CD4-positive, alpha-beta T cell (primary cell): ENCODE data around the gene CPM. TPM values are rescaled to one million over a fixed set of nuclear protein-coding genes. Genes with fewer than 3 reads are reported as not detected.

ENCODE experiments used
- ATAC-seq: fragments of 200-7000 bp; cut with Tn5 transposase; one replicate; pipeline ENCODE4 v1.10.0; 2022; ENCODE audit warnings: mild to moderate bottlenecking; ENCODE audit not compliant: poor library complexity
- CTCF ChIA-PET: fragments of 350-600 bp; sonication (Branson Sonifier 250); formaldehyde crosslinking; loops from one replicate; lab custom pipeline; 2021; ENCODE audit warnings: antibody characterized with exemption, inconsistent platforms; lab: Charles Lee
- POLR2A ChIA-PET: fragments of 350-600 bp; sonication (Branson Sonifier 250); formaldehyde crosslinking; loops from one replicate; lab custom pipeline; 2021; ENCODE audit warnings: antibody characterized with exemption, inconsistent platforms; lab: Charles Lee
- DNase-seq, 14 experiments: peaks; one replicate each; pipeline ENCODE4 v3.0.0-alpha.2; 2013 to 2020; ENCODE audit warnings: mixed read lengths in 2 of 14
- H3K27ac ChIP-seq, 2 donors: one replicate each; pipeline versions ENCODE4 v1.5.1 to v1.7.0; 2013; ENCODE audit warnings: low read length in 2 of 2, low read depth in 1 of 2, mild to moderate bottlenecking in 1 of 2
- H3K27me3 ChIP-seq, 2 experiments: 1 replicate in 1 of 2; 2 replicates in 1 of 2; pipeline versions ENCODE4 v1.6.1 to v1.7.0; 2013; ENCODE audit warnings: low read length in 2 of 2, control low read depth in 1 of 2, mild to moderate bottlenecking in 1 of 2, moderate library complexity in 1 of 2; ENCODE audit not compliant: insufficient read depth in 2 of 2, control insufficient read depth in 1 of 2
- H3K36me3 ChIP-seq: one replicate; pipeline ENCODE4 v1.6.1; 2013; ENCODE audit warnings: low read length, control low read depth; ENCODE audit not compliant: insufficient read depth
- H3K4me1 ChIP-seq: one replicate; pipeline ENCODE4 v1.6.1; 2013; ENCODE audit warnings: low read length, control low read depth; ENCODE audit not compliant: insufficient read depth
- H3K4me3 ChIP-seq: one replicate; pipeline ENCODE4 v1.5.1; 2013; ENCODE audit warnings: mild to moderate bottlenecking, low read length, moderate library complexity
- H3K9me3 ChIP-seq, 2 experiments: 1 replicate in 1 of 2; 2 replicates in 1 of 2; pipeline versions ENCODE4 v1.6.1 to v1.7.0; 2013; ENCODE audit warnings: low read length in 2 of 2, mild to moderate bottlenecking in 2 of 2, control low read depth in 1 of 2, moderate library complexity in 1 of 2; ENCODE audit not compliant: control insufficient read depth in 1 of 2, insufficient read depth in 1 of 2
- H3K27ac Mint-ChIP-seq: one replicate; pipeline ENCODE4 v1.8.0; 2020; ENCODE audit warnings: mixed read lengths
- H3K27me3 Mint-ChIP-seq: one replicate; pipeline ENCODE4 v1.8.0; 2021; ENCODE audit warnings: mixed read lengths
- H3K36me3 Mint-ChIP-seq: one replicate; pipeline ENCODE4 v1.8.0; 2021; ENCODE audit warnings: low read depth, mixed read lengths
- H3K4me1 Mint-ChIP-seq: one replicate; pipeline ENCODE4 v1.8.0; 2021; ENCODE audit warnings: low read depth, mixed read lengths
- H3K4me3 Mint-ChIP-seq: one replicate; pipeline ENCODE4 v1.8.0; 2020; ENCODE audit warnings: mild to moderate bottlenecking, mixed read lengths
- H3K9me3 Mint-ChIP-seq: one replicate; pipeline ENCODE4 v1.8.0; 2020; ENCODE audit warnings: mixed read lengths
- intact Hi-C, 2 experiments: fragments of 100-400 bp; cut with DNase I in 1 of 2; cut with micrococcal nuclease in 1 of 2; formaldehyde crosslinking; loops; one replicate each; pipeline versions ENCODE4 v1.15.1 to v1.9.0; 2023 to 2025; cut with DNase I, micrococcal nuclease
- total RNA-seq, 174 experiments: library from RNA in 2 of 174; stranded (reverse) in 2 of 174; gene quantifications; one replicate each; pipeline ENCODE4 v1.2.3 and lab custom pipeline; 2021 to 2026
- TF ChIP-seq, protein P1 (sequence below): fragments of 200-600 bp; IDR thresholded peaks from one replicate; pipeline ENCODE4 v1.8.0; 2022; ENCODE audit warnings: antibody characterized with exemption, mild to moderate bottlenecking

The CPM gene
- total RNA-seq, 2 experiments from 2014 or later, result 1.9 to 2.2 TPM

DNA sequence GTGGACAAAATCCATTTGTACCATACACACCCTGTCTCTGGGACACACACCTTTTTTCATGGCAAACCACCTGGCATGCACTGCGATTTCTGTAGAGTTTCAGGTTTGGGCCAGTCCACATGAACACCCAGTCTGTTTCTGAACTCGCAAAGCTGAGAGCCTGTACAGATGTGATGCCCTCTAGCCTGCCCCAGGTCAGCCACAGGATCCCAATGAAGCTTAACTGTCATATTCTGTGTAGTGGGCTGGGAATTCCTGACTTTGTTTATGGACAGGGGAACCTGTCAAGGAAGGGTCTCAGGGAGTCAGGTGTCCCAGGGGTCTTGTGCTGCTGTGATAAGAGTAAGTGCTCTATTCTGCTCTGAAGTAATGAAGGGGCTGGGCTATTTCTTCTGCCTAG, 39.8 kb downstream of the CPM start:
- Mint-ChIP-seq H3K36me3 (no peaks in the 10 kb centered on the region), H3K27ac (no peak overlapping the region), H3K4me1 (peaks cover 16% of the 10 kb centered on the region), H3K9me3 (no peaks in the 10 kb centered on the region), H3K4me3 (no peak overlapping the region), H3K27me3 (no peaks in the 10 kb centered on the region)
- ATAC-seq, result no peak
- POLR2A ChIA-PET, result no interaction called here
- Histone ChIP-seq H3K27ac (no peak overlapping the region), H3K9me3 (no peaks in the 10 kb centered on the region), H3K36me3 (no peaks in the 10 kb centered on the region), H3K4me1 (peaks cover 10% of the 10 kb centered on the region), H3K4me3 (no peak overlapping the region), H3K27me3 (no peaks in the 10 kb centered on the region)
- TF ChIP-seq, protein P1, sequence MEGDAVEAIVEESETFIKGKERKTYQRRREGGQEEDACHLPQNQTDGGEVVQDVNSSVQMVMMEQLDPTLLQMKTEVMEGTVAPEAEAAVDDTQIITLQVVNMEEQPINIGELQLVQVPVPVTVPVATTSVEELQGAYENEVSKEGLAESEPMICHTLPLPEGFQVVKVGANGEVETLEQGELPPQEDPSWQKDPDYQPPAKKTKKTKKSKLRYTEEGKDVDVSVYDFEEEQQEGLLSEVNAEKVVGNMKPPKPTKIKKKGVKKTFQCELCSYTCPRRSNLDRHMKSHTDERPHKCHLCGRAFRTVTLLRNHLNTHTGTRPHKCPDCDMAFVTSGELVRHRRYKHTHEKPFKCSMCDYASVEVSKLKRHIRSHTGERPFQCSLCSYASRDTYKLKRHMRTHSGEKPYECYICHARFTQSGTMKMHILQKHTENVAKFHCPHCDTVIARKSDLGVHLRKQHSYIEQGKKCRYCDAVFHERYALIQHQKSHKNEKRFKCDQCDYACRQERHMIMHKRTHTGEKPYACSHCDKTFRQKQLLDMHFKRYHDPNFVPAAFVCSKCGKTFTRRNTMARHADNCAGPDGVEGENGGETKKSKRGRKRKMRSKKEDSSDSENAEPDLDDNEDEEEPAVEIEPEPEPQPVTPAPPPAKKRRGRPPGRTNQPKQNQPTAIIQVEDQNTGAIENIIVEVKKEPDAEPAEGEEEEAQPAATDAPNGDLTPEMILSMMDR, result no peak
- no peak for DNase-seq
- CTCF ChIA-PET, result no interaction called here
- intact Hi-C loops, result no loop called here

DNA sequence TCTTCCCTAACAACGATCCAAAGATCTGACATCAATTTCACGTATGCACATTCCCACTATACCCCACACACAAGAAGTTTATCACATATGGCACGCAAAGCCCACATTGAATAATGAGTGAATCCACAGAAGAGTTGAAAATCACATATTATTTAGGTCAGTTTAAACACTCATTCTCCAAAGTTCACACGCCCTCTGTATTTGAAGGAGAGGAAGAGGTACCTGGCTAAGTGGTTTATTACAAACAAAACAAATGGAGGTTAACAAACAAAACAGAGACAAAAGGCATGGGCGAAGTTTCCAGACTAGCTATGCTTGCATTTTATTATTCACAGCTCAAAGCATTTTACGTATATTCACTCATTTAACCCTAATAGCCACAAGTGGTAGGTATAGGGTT, 41.8 kb downstream of the CPM start:
- Histone ChIP-seq H3K27me3 (no peaks in the 10 kb centered on the region), H3K4me3 (no peak overlapping the region), H3K9me3 (no peaks in the 10 kb centered on the region), H3K36me3 (no peaks in the 10 kb centered on the region), H3K4me1 (peaks cover 10% of the 10 kb centered on the region), H3K27ac (no peak overlapping the region)
- no peaks in the 10 kb centered on the region for H3K9me3 Mint-ChIP-seq
- peaks cover 16% of the 10 kb centered on the region for H3K4me1 Mint-ChIP-seq
- no peak overlapping the region for H3K4me3 Mint-ChIP-seq
- ATAC-seq (no peak), DNase-seq (no peak)
- no peaks in the 10 kb centered on the region for H3K36me3 Mint-ChIP-seq
- CTCF ChIA-PET, result no interaction called here
- H3K27ac Mint-ChIP-seq, result no peak overlapping the region
- POLR2A ChIA-PET, result no interaction called here
- intact Hi-C loops, result no loop called here
- H3K27me3 Mint-ChIP-seq, result no peaks in the 10 kb centered on the region
- TF ChIP-seq, protein P1, result no peak

GRCh38 chr12:68890701-68891113, 42.3 kb downstream of the CPM start:
- Histone ChIP-seq H3K36me3 (no peaks in the 10 kb centered on the region), H3K9me3 (no peaks in the 10 kb centered on the region), H3K27me3 (no peaks in the 10 kb centered on the region), H3K4me3 (no peak overlapping the region), H3K27ac (no peak overlapping the region), H3K4me1 (peaks cover 10% of the 10 kb centered on the region)
- no peaks in the 10 kb centered on the region for H3K27me3 Mint-ChIP-seq
- intact Hi-C loops, result no loop called here
- H3K4me3 Mint-ChIP-seq, result no peak overlapping the region
- ChIA-PET CTCF (no interaction called here), POLR2A (no interaction called here)
- TF ChIP-seq, protein P1, result no peak
- H3K36me3 Mint-ChIP-seq, result no peaks in the 10 kb centered on the region
- H3K4me1 Mint-ChIP-seq, result peaks cover 16% of the 10 kb centered on the region
- DNase-seq, result no peak
- no peak for ATAC-seq
- no peaks in the 10 kb centered on the region for H3K9me3 Mint-ChIP-seq
- no peak overlapping the region for H3K27ac Mint-ChIP-seq
